ENCODE measurements around the gene TTC1. TPM values are rescaled to one million over a fixed set of nuclear protein-coding genes. Genes with fewer than 3 reads are reported as not detected.

TTC1 gene
- total RNA-seq, 1 experiment from 2014 or later: 53.0 TPM

GRCh38 chr5:160090059-160090458 is 81.1 kb downstream of the TTC1 start:
- no peaks in the 10 kb centered on the region; the same call in none of the 2 replicates for H3K36me3 ChIP-seq (ENCODE audit: control insufficient read depth, insufficient read depth, low read length)
- H3K9me3 ChIP-seq: no peaks in the 10 kb centered on the region
- H3K4me1 ChIP-seq: no peaks in the 10 kb centered on the region
- no peak for TF ChIP-seq CTCF (IDR thresholded peaks at IDR 0.05; ENCODE audit: insufficient read depth in 1 of 2, low read depth in 1 of 2, low read length in 1 of 2, severe bottlenecking in 1 of 2, unreplicated experiment in 1 of 2)
- H3K27ac Mint-ChIP-seq (ENCODE audit: unreplicated experiment): no peak overlapping the region
- CTCF ChIA-PET: no interaction called here
- intact Hi-C loops (cut with micrococcal nuclease; ENCODE audit: unreplicated experiment): no loop called here
- H3K4me3 Mint-ChIP-seq (ENCODE audit: unreplicated experiment): no peak overlapping the region
- H3K27me3 ChIP-seq (replicated peaks; ENCODE audit: control insufficient read depth, insufficient read depth, low read length): no peaks in the 10 kb centered on the region
- POLR2A ChIA-PET: no interaction called here
- no peaks in the 10 kb centered on the region for H3K4me1 Mint-ChIP-seq (ENCODE audit: low read depth, unreplicated experiment)
- no peaks in the 10 kb centered on the region for H3K9me3 Mint-ChIP-seq (ENCODE audit: unreplicated experiment)
- H3K4me3 ChIP-seq (ENCODE audit: low read depth, low read length): no peak overlapping the region
- H3K36me3 Mint-ChIP-seq (ENCODE audit: insufficient read depth, unreplicated experiment): peaks cover 39% of the 10 kb centered on the region
- BruUV-seq (replicated peaks): no TSS peak
- no peak for DNase-seq
- no peaks in the 10 kb centered on the region for H3K27me3 Mint-ChIP-seq (ENCODE audit: insufficient read depth, unreplicated experiment)

DNA sequence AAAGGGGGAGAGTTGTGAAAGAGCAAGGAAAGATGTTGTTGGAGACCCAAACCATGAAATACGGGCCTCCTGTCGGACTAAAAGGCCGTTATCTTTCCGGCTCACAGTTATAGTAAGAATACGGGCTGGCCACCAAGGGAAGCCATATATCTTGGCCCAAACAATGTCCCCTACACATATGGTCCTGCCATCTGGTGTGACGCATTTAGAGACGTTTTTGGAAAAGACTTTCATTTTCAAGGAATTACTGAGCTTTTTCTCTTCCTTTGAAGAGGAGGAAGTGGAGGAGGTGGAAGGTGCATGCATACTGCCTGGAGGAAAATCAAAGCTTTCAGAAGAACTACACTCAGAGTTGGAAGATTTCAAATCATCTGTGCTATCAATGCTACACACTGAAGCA is 83.6 kb downstream of the TTC1 start:
- no TSS peak for BruUV-seq (replicated peaks)

DNA sequence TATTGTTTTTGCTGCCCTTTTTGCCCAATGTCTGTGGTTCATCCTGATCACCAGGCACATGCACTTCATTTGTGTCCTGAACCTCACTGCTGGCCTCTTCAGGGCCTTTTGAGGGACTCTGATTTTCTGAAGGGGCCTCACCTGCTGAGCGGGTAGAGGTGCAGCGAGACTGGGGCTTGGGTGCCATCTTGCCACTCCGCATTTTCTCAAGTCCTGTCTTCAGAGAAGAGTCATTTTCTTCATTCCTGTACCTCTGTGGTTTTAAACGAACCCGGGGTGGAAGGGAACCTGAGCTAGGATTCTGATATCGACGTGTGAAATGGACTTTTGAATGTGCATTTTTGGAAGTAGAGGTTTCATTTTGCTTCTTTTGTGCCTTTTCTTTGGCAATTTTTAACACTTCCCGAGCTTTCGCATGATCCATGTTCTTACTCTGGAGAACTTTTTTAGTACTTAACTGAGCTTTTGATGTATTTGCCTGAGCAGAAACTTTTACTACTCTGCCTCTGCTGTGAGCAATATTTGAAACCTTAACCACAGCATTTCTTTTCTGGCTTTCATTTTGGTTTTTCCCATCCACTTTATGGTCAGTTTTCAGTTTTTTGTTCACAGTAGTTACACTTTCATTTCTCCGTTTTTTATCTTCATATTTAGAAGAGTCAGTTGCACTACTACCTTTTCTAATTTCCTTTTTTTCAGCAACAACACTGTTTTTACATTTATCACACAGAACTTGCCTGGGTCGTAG is 84.2 kb downstream of the TTC1 start:
- no peaks in the 10 kb centered on the region for H3K4me1 Mint-ChIP-seq (ENCODE audit: low read depth, unreplicated experiment)

More for the DNA sequence above, 83.6 kb downstream of the TTC1 start:
- no peaks in the 10 kb centered on the region for H3K9me3 Mint-ChIP-seq (ENCODE audit: unreplicated experiment)
- intact Hi-C loops (cut with micrococcal nuclease; ENCODE audit: unreplicated experiment): no loop called here
- no peaks in the 10 kb centered on the region for H3K4me1 Mint-ChIP-seq (ENCODE audit: low read depth, unreplicated experiment)
- POLR2A ChIA-PET: no interaction called here
- H3K27me3 Mint-ChIP-seq (ENCODE audit: insufficient read depth, unreplicated experiment): no peaks in the 10 kb centered on the region
- H3K36me3 Mint-ChIP-seq (ENCODE audit: insufficient read depth, unreplicated experiment): peaks cover 39% of the 10 kb centered on the region
- Histone ChIP-seq H3K36me3 (ENCODE audit: control insufficient read depth, insufficient read depth, low read length) (peaks cover 2% of the 10 kb centered on the region), H3K9me3 (no peaks in the 10 kb centered on the region), H3K4me1 (no peaks in the 10 kb centered on the region), H3K27me3 (replicated peaks; ENCODE audit: control insufficient read depth, insufficient read depth, low read length) (no peaks in the 10 kb centered on the region), H3K4me3 (ENCODE audit: low read depth, low read length) (no peak overlapping the region)
- no peak for DNase-seq
- no peak for TF ChIP-seq CTCF (IDR thresholded peaks at IDR 0.05; ENCODE audit: insufficient read depth in 1 of 2, low read depth in 1 of 2, low read length in 1 of 2, severe bottlenecking in 1 of 2, unreplicated experiment in 1 of 2)
- H3K27ac Mint-ChIP-seq (ENCODE audit: unreplicated experiment): no peak overlapping the region
- CTCF ChIA-PET: interaction anchor here (1.5 kb wide), 1 partner anchor 12 kb away, joined by 5 read pairs; no protein-coding TSS in a partner anchor
- H3K4me3 Mint-ChIP-seq (ENCODE audit: unreplicated experiment): no peak overlapping the region

More for the DNA sequence above, 84.2 kb downstream of the TTC1 start:
- DNase-seq: no peak
- Histone ChIP-seq H3K4me3 (ENCODE audit: low read depth, low read length) (no peak overlapping the region), H3K36me3 (ENCODE audit: control insufficient read depth, insufficient read depth, low read length) (peaks cover 2% of the 10 kb centered on the region), H3K9me3 (no peaks in the 10 kb centered on the region), H3K27me3 (replicated peaks; ENCODE audit: control insufficient read depth, insufficient read depth, low read length) (no peaks in the 10 kb centered on the region), H3K4me1 (no peaks in the 10 kb centered on the region)
- peaks cover 43% of the 10 kb centered on the region for H3K36me3 Mint-ChIP-seq (ENCODE audit: insufficient read depth, unreplicated experiment)
- TSS peak; percentile 19 for BruUV-seq (replicated peaks)
- intact Hi-C loops (cut with micrococcal nuclease; ENCODE audit: unreplicated experiment): no loop called here
- H3K9me3 Mint-ChIP-seq (ENCODE audit: unreplicated experiment): no peaks in the 10 kb centered on the region
- no peak overlapping the region for H3K4me3 Mint-ChIP-seq (ENCODE audit: unreplicated experiment)
- POLR2A ChIA-PET: no interaction called here
- CTCF ChIA-PET: interaction anchor here (1.5 kb wide), 1 partner anchor 12 kb away, joined by 5 read pairs; no protein-coding TSS in a partner anchor
- TF ChIP-seq CTCF (IDR thresholded peaks at IDR 0.05; ENCODE audit: insufficient read depth in 1 of 2, low read depth in 1 of 2, low read length in 1 of 2, severe bottlenecking in 1 of 2, unreplicated experiment in 1 of 2): no peak
- no peak overlapping the region for H3K27ac Mint-ChIP-seq (ENCODE audit: unreplicated experiment)
- H3K27me3 Mint-ChIP-seq (ENCODE audit: insufficient read depth, unreplicated experiment): no peaks in the 10 kb centered on the region

All from Caco-2 (cell line).